GM21423 (cell line): ENCODE data around the gene FUT1.
"Not testable (repeated sequence)": the region's sequence is repeated elsewhere in the genome, so short reads cannot be mapped to it uniquely, and the experiment has no call there.

ENCODE experiments used
- ATAC-seq: cut with Tn5 transposase; IDR thresholded peaks from one replicate; pipeline ENCODE4 v1.9.1; 2021; ENCODE audit warnings: mild to moderate bottlenecking, moderate library complexity; ENCODE audit not compliant: unreplicated experiment

Gene FUT1

DNA sequence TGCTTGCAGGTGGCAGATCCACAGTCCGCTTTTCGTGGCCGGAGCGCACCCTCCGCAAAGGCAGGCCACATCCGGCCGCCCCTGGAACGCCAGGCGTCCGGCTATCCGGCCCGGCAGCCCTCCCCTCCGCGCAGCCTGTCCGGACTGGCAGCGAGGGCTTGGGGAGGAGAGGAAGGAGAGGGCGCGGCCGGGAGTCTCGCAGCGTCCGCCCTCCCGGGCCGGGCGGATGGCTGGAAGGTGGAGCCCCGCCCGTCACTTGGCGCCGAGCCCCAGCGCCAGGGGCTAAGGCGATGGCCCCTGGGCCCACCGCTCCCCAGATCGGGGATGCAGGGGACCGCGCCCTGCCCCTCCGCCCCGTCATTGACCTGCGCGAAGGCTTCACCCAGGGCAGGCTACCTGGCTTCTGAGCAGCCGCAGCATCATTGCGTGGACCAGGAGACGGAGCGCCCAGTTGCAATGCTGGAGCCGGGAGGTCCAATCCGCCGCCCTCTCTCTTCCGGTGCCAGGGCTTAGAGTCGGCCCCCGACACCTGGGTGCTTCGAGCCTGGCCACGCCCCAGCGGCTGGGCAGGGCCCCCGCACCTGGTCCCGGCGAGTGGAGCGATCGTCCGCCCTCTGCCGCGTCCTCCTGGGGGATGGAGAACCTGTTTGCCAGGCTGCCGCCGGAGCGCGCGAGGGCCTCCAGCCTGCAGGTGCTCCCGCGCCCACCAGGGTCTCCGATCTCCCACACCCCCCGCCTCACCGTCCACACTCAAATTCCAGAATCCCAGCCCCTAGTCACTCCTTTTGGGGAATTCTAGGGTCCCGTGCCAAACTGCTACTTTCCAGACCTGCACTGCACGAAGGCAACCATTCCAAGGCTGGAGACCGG is at the start of gene FUT1:
Gene FUT1 (minus strand): TSS at position 146 of the 870 bp plus-strand sequence. CDS start 1,360 bp downstream, outside the sequence.
- ATAC-seq = no peak

DNA sequence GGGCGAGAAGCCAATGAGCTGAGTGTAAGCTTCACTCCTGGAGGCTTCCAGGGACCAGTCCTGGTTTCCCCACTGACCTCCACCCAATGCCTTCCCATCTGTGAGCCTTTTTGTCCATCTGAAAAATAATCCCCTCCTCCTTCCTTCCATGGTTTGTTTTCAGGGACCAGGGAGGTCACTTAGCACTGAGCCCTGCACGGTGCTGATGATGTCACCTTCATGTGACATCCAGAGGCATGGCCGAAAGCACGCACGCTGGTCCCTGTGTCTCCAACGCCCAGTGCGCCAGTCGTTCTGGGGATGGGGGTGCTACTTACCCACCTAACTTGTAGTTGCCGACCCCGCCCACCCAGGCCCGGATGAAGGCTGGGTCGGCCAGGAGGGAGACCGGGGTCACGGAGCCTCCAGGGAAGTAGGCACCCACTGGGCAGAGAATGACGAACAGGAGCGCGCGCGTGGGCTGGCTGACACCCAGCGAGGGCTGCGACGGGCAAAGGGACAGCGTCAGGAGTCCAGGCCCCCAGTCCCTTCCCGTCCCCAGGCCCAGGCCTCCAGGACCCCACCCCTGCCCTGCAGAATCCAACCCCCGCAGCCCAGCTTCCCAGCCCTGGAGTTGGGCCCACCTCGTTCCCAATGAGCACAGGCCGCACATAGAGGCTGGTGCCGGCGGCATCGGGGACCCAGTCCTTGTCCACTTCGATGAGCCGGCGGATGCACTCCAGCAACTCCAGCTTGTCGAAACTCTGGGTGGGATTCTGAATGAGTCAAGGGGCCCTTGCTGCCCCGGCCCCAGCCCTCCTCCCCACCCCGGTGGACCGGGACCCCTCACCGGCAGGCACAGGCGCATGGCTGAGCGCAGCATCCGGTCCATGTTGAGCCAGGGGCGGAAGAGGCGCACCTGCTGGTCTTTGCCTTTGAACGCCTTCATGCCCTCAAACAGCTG is 47.2 kb upstream of the FUT1 start:
- ATAC-seq = no peak

DNA sequence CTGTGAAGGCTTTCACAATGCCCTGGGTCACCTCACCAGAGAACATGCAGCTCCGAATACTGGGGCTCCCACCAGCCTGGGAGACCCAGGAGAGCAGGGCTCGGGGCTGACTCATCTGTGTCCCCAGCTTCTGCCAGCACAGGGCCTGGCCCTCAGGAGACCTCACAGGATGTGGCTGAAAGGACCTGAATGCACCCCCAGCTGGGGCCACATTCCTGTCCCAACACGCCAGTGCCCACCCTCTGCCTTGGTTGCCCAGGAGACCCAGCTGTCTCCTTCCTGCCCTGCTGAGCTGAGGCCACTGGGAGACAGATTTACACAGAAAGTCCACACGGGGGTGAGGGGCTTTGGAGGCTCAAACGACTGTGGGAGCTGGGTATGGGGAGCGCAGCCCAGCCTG is 46.5 kb upstream of the FUT1 start:
- ATAC-seq = no peak

DNA sequence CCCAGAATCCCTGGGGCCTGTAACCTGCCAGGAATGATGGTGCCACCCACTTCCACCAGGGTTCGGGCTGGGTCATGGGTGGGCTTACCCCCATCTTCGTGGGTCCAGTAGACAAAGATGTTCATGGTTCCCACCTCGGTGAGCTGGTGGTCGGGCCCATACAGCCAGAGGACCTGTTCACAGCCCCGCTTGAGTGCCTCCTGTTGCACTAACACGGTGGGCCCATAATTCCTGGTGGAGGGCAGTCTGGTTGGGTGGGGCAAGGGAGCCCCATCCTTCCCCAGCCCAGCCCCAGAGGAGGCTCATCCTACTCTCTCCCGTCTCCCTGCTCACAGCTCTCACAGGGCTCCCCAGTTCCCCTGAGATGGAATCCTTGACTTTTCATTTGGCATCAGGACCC is 44.7 kb upstream of the FUT1 start:
- ATAC-seq = no peak

DNA sequence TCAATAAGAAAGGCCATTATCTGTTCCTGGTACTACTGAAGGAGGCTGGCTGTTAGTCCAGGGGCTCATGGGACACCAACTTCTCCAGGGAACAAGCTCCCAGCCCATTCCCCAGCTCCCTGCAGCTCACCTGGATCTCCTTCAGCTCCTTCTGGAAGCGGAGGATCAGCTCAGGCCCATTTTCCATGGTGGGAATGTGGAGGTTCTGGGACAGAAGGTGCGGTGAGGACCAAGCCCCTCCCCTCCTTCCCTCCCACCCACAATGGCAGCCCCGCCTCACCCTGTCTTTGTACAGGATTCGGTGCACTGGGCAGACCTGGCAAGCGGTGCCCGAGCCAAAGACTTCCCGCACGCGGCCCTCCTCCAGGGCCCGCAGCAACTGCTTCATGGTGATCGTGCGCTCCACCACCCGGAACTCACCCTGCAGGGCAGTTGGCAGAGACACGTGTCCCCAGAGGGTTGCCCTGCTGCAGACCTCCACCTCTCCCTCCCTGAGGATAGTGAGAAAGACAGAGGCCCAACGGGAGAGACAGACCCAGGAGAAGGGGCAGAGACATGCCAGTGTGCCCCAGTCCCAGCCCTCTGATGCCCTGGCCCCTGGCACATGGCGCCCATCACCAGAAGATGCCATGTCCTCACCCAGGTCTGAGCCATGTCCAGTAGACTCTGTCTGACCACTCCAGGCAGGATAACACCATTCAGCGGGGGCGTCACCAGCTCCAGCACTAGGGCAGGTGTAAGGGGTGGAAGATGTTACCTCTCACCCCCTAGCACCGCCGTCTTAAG is 44.0 kb upstream of the FUT1 start:
- ATAC-seq = no peak

DNA sequence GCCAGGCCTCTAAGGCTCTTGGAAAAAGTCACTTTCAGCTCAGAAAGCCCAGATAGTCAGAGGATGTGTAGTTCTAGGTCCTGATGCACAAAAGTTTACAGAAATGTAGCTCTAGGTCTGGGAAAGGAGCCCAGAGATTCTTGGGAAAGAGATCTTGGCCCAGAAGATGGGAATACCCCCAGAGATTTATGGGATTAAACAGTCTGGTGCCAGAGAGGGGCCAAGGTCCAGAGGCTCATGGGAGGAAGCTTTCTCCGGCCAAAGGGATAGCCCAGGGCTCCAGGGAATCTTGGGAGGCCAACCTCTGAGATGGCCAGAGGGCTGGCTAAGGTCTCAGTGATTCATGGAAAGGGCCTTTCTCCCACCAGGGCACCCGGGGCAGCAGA is 43.2 kb upstream of the FUT1 start:
- no peak for ATAC-seq

DNA sequence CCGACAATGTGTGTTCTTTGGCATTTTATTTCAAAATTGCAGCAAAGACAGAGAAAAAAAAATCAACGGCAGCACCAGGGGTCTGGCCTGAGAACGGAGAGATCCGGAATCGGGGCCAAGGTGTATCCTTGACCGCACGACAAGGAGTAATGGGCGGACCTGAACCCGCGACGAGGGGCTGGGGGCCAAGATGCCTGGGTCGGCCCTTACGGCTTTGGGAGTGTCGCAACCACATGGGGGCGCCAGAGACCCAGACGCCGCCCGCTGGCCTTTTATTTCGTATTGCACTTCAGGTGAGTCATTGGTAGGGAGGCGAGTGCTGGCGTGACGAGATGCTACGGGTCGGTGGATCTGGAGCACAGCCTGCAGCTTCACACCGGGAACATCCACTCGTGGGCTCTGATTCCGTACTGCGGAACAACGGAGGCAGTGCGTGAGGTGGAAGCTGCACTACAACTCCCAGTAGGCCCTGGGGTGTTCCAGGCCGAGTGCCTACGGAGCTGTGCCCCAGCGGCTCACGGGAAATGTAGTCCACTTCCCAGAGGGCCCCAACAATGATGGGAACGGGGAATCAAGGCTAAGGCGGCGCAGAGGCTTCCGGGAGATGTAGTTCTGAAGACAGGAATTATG is 42.7 kb upstream of the FUT1 start:
- peak; percentile 77 for ATAC-seq

DNA sequence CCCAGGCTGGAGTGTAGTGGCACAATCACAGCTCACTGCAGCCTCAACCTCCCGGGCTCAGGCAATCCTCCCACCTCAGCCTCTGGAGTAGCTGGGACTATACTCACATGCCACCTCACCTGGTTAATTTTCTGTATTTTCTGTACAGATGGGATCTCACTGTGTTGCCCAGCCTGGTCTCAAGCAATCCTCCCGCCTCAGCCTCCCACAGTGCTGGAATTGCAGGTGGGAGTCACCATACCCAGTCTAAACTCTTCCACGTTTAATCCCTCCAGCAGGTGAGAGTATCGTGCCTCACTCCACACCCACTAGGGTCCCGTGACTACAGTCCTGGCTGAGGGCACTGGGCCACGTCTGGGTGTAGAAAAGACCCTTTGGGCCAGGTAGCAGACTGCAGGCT is 41.9 kb upstream of the FUT1 start:
- ATAC-seq = no peak

DNA sequence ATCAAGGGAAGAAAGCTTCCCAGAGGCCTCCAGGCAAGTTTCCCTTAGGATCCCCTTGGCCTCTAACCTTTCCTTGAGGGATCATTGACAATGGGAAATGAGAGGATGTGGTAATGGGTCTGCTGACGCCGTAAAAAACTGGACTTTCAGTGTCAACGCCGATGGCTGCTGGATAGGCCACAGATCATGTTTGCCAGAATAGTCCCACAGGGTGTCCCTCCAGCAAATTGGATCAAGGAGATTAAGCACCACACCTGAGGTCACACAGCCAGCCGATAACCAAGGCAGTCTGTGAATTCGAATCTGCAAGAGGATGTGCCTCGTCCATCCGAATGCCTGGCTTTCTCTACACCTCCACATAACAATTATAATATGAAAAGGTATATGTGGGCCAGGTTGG is 40.8 kb upstream of the FUT1 start:
- no peak for ATAC-seq

DNA sequence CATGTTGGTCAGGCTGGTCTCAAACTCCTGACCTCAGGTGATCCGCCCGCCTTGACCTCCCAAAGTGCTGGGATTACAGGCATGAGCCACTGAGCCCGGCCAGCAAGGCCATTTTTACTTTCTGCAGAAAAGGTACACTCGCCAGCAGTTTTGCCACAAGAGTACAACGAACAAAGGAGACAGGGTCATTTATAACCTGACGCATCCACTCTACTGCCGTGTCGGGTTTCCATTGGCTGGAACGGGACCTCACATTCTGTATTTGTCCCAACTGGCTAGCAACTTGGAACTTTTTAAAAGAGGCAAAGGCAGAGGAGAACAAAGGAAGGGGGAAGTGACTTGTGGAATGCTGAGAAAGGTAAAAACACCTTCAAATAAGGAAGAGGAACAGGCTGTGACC is 34.9 kb upstream of the FUT1 start:
- ATAC-seq = not testable (repeated sequence)

DNA sequence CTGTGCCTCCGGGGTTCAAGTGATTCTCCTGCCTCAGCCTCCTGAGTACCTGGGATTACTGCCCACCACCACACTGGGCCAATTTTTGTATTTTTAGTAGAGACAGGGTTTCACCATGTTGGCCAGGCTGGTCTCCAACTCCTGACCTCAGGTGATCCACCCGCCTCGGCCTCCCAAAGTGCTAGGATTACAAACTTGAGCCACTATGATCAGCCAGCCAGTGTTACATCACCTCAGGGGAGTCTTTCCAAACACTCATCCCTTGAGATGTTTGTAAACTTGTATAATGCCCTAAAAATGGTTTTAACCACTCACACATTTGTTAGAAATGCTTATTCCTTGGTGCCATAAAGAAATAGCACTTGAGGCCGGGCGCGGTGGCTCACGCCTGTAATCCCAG is 34.0 kb upstream of the FUT1 start:
- ATAC-seq = not testable (repeated sequence)

DNA sequence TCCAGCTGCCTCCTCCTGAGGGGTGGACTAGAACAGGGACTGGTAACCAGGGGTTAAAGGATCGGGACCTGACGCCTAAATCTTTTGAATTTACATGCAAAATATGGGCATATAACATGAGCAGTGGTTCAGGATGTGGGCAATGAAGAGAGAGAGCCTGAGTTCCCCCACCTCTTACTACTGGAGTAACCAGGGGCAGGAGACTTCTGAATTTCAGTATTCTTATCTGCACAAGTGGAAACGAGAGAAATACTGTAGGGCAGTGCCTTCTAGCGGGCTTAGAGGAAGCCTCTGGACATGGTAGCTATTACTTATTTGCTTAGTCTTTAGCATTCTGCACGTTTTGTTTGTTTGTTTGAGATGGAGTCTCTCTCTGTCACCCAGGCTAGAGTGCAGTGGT is 32.1 kb upstream of the FUT1 start:
- ATAC-seq = no peak

DNA sequence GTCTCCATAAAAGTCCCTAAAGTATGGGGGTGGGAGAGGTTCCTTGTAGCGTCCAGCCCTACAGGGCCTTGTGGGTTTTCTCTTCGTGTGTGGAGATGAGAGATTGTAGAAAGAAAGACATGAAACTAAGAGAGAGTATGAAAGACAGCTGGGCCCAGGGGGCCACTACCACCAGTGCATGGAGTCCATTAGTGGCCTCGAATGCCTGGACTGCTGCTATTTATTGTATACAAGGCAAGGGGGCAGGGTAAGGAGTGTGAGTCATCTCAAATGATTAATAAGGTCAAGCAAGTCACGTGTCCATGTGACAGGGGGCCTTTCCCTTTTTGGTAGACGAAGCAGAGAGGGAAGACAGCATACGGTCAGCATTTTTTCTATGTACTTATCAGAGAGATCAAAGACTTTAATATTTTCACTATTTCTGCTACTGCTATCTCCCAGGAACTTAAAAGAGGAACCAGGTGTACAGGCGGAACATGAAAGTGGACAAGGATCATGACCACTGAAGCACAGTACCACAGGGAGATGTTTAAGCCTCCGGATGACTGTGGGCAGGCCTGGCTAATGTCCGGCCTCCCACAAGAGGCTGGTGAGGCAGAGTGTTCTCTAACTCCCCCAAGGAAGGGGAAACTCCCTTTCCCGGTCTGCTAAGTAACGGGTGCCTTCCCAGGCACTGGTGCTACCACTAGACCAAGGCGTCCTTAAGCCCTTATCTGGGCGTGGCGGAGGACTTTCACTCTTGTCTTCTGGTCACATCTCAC is 28.4 kb upstream of the FUT1 start:
- no peak for ATAC-seq

DNA sequence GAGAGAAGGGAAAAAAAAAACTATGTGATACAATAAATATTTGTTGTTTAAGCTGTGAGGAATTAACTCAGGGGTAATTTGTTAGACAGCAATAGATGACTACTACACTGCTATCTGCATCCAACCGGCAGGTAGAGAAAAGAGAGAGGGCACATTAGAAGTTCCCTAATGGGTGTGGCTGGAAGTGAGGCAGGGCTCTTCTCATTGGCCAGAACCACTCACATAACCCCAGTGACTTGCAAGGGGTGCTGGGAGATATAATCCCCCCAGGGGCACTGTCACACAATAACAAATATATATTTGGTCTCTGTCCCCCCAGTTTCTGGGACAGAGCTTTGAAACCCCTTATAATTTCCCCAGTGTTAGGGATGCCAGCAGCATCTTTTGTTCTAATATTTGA is 27.2 kb upstream of the FUT1 start:
- no peak for ATAC-seq

DNA sequence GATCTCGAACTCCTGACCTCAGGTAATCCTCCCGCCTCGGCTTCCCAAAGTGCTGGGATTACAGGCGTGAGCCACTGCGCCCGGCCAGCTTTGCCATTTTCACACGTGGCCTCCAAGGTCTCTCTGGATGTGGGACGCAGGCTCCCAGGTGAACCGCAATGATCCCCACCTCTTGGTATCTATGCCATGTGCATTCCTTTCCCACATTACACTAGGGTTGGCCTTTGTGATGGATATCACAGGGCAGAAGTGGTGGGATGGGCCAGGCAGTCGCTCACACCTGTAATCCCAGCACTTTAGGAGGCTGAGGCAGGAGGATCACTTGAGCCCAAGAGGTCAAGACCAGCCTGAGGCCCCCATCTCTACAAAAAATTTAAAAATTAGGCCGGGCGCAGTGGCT is 25.3 kb upstream of the FUT1 start:
- no peak for ATAC-seq

DNA sequence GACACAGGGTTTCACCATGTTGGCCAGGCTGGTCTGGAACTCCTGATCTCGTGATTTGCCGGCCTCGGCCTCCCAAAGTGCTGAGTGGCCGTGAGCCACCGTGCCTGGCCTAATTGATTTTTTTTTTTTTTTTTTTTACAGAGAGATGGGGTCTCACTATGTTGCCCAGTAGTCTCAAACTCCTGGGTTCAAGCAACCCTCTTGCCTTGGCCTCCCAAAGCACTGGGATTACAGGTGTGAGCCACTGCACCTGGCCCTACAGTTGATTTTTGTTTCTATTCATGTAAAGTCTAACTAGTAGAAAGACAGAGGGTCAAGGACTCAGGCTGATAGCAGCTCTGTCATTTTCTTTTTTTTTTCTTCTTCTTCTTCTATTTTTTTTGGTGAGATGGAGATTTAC is 24.7 kb upstream of the FUT1 start:
- ATAC-seq = no peak

DNA sequence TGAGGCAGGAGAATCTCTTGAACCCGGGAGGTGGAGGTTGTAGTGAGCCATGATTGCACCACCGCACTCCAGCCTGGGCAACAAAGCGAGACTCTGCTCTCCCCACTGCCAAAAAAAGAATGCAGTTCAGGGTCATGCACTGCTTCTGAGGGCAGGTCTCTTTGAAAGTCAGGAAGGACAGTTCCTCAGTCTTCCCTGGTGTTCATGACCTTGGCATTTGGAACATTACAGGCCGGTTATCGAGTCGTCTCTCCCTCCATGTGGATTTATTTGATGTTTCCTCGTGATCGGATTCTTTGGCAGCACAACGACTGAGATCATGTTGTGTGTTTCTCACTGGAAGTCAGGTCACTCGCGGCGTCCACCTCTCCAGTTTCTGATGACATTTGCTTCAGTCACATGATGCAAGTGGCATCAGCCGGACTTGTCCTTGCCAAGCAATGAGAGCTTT is 20.1 kb upstream of the FUT1 start:
- no peak for ATAC-seq

DNA sequence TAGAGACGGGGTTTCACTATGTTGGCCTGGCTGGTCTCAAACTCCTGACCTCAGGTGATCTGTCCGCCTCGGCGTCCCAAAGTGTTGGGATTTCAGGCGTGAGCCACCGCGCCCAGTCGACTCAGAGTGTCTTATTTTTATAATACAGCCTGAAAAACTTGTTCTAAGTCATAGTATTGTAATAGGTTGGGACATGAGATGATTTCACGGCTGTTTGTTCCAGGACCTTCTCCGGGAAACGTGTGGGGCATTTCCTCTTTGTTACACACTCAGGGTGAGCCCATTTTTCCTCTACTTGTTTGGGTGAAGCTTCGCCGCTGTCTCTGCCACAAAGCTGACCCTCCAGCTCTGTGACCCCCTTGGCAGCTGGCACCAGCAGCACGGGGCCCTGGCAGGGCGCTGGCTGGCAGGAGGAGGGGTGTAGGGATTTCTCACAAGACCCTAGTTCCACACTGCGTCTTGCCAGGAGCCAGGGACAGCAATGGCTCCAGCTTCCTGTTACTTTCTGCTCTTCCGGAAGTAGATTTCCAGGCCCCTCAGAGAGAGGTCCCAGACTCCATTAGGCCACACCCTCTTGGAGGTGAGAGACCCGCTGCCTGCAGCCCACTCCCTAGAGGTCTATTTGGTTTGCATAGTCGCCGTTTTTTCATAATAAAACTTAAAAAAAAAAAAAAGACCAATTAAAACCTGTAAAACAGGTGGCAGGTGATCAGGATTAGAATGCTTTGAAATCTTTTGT is 18.5 kb upstream of the FUT1 start:
- no peak for ATAC-seq

DNA sequence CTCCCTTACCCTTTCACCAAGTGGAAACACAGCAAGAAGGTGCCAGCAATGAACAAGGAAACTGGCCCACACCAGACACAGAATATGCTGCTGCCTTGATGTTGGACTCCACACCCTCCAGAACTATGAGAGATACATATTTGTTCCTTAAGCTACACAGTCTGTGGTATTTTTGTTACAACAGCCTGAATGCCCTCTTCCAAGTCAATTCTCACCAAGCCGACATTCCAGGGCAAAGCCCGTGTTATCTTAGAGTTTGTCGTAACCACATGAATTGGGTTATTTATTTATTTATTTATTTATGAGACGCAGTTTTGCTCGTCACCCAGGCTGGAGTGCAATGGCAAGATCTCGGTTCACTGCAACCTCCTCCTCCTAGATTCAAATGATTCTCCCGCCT is 17.8 kb upstream of the FUT1 start:
- ATAC-seq = no peak
